K562 (cell line): ENCODE measurements around the gene CRYBG3. TPM values are rescaled to one million over a fixed set of nuclear protein-coding genes. Genes with fewer than 3 reads are reported as not detected.

Experiments used
- ATAC-seq: fragments of 200-7000 bp; cut with Tn5 transposase; 3 replicates; pipeline ENCODE4 v1.9.1; 2020; ENCODE audit warnings: moderate library complexity
- BruUV-seq: library from RNA; stranded (reverse); fragments of 400-500 nt; replicated peaks from 2 replicates; lab custom pipeline; 2021; lab: Mats Ljungman, UMichigan
- CTCF ChIA-PET: fragments of 300-600 bp; formaldehyde crosslinking; extraction: SDS; loops from one replicate; lab custom pipeline; 2021; ENCODE audit warnings: low intra/inter-chr PET ratio; lab: Yijun Ruan, JAX
- POLR2A ChIA-PET: fragments of 300-600, 350-650 bp; sonication (Branson Sonifier 250); formaldehyde crosslinking; extraction: SDS; loops from one replicate; lab custom pipeline; 2021; ENCODE audit warnings: antibody characterized with exemption, inconsistent platforms; lab: Yijun Ruan, JAX
- DNase-seq, 4 experiments: peaks; one replicate each; pipeline versions ENCODE4 v3.0.0 to v3.0.0-alpha.2; 2011 to 2018; ENCODE audit warnings: low spot score in 3 of 4, mixed read lengths in 3 of 4; ENCODE audit errors: extremely low read depth in 1 of 4
- FAIRE-seq: peaks from 2 replicates; lab custom pipeline; 2011; peaks lifted over from hg19 to GRCh38; lab: Jason Lieb, UNC
- H2AFZ ChIP-seq: 2 replicates; pipeline ENCODE4 v1.6.0; 2011; ENCODE audit warnings: low read depth, low read length, control low read depth, inconsistent platforms
- H3K27ac ChIP-seq: fragments of 200-600 bp; 3 replicates; pipeline ENCODE4 v1.8.0; 2011; ENCODE audit warnings: low read depth, mild to moderate bottlenecking, control low read depth, inconsistent platforms, low read length, moderate library complexity, mixed read lengths; ENCODE audit errors: extremely low read depth
- H3K27me3 ChIP-seq, 2 experiments: fragments of 300-600 bp in 1 of 2; 2 replicates in 1 of 2; 3 replicates in 1 of 2; pipeline versions ENCODE4 v1.6.0 to v1.8.0; 2011; ENCODE audit warnings: inconsistent platforms in 2 of 2, low read length in 2 of 2, mild to moderate bottlenecking in 1 of 2, mixed read lengths in 1 of 2, moderate library complexity in 1 of 2; ENCODE audit not compliant: control insufficient read depth in 2 of 2, insufficient read depth in 2 of 2
- H3K36me3 ChIP-seq: fragments of 300-600 bp; 3 replicates; pipeline ENCODE4 v1.8.0; 2011; ENCODE audit warnings: mild to moderate bottlenecking, low read length, inconsistent platforms; ENCODE audit not compliant: control insufficient read depth, insufficient read depth
- H3K4me1 ChIP-seq, 2 experiments: fragments of 200-600 bp in 1 of 2; replicated peaks in 1 of 2; 2 replicates in 1 of 2; 3 replicates in 1 of 2; pipeline versions ENCODE4 v1.5.1 to v1.8.0; 2011; ENCODE audit warnings: inconsistent platforms in 2 of 2, low read length in 2 of 2, mild to moderate bottlenecking in 1 of 2, mixed read lengths in 1 of 2, moderate library complexity in 1 of 2; ENCODE audit not compliant: control insufficient read depth in 2 of 2, insufficient read depth in 2 of 2
- H3K4me2 ChIP-seq: 2 replicates; pipeline ENCODE4 v1.6.1; 2011; ENCODE audit warnings: low read length, control low read depth, inconsistent platforms, mixed read lengths; ENCODE audit not compliant: insufficient read depth
- H3K4me3 ChIP-seq: fragments of 200-600 bp; sonication (generic), shearing (Covaris generic); 2 replicates; pipeline ENCODE4 v1.5.1; 2016; ENCODE audit warnings: control low read depth, inconsistent platforms
- H3K79me2 ChIP-seq: fragments of 200-600 bp; 3 replicates; pipeline ENCODE4 v1.8.0; 2011; ENCODE audit warnings: low read length, inconsistent platforms; ENCODE audit not compliant: control insufficient read depth, insufficient read depth
- H3K9ac ChIP-seq, 2 experiments: 2 replicates each; pipeline versions ENCODE4 v1.6.0 to v1.6.1; 2011; ENCODE audit warnings: low read depth in 2 of 2, low read length in 2 of 2, control low read depth in 1 of 2, inconsistent platforms in 1 of 2, mild to moderate bottlenecking in 1 of 2, mixed read lengths in 1 of 2; ENCODE audit not compliant: insufficient read depth in 1 of 2
- H3K9me1 ChIP-seq: one replicate; pipeline ENCODE4 v1.6.0; 2011; ENCODE audit warnings: inconsistent platforms, mild to moderate bottlenecking, low read length, moderate library complexity; ENCODE audit not compliant: control insufficient read depth, insufficient read depth
- H3K9me3 ChIP-seq: replicated peaks from 2 replicates; pipeline ENCODE4 v1.5.1; 2011; ENCODE audit warnings: low read depth, low read length, inconsistent platforms; ENCODE audit not compliant: control insufficient read depth, insufficient read depth
- H4K20me1 ChIP-seq: replicated peaks from 2 replicates; pipeline ENCODE4 v1.6.1; 2011; ENCODE audit warnings: low read length, inconsistent platforms, mixed read lengths; ENCODE audit not compliant: control insufficient read depth, insufficient read depth
- ILF3 ChIP-seq: fragments of 450-650 bp; IDR thresholded peaks from 2 replicates; pipeline ENCODE4 v1.6.1; 2018; ENCODE audit warnings: antibody characterized with exemption, mild to moderate bottlenecking, moderate library complexity, borderline replicate concordance
- MIER1 ChIP-seq: fragments of 450-650 bp; IDR thresholded peaks from 2 replicates; pipeline ENCODE4 v1.6.1; 2016; ENCODE audit warnings: antibody characterized with exemption, mild to moderate bottlenecking, low read depth
- MNT ChIP-seq, 2 experiments: fragments of 450-650 bp; conservative IDR thresholded peaks; 2 replicates each; pipeline ENCODE4 v1.6.1; 2017; ENCODE audit warnings: mild to moderate bottlenecking in 2 of 2, moderate library complexity in 2 of 2
- TRIM28 ChIP-seq: fragments of 450-650 bp; IDR thresholded peaks from 2 replicates; pipeline ENCODE4 v1.6.1; 2017
- ZNF133 ChIP-seq: fragments of 250-450 bp; sonication (Bioruptor Pico); IDR thresholded peaks from 2 replicates; pipeline ENCODE4 v1.4.0; 2020; ENCODE audit warnings: mild to moderate bottlenecking
- in situ Hi-C: fragments of 300-500 bp; cut with MboI; formaldehyde crosslinking; loops from 4 replicates; pipeline ENCODE4 v1.15.0; 2018; ENCODE audit warnings: inconsistent platforms, mixed read lengths
- intact Hi-C: fragments of 100-400 bp; cut with micrococcal nuclease; formaldehyde crosslinking; loops from 2 replicates; pipeline ENCODE4 v1.14.2; 2022
- polyA plus RNA-seq, 8 experiments: library from polyadenylated mRNA; depleted of rRNA in 4 of 8; stranded (reverse) in 5 of 8; unstranded in 3 of 8; fragments of >200 nt; fragmentation: Nextera tagmentation in 2 of 8; fragmentation: Illumina TruSeq in 1 of 8; extraction: Ambion mirVana in 2 of 8; extraction: Trizol in 1 of 8; gene quantifications; 2 replicates each; pipeline versions ENCODE4 v1.2.1 to v1.2.3, GENCODE V29; 2011 to 2014; ENCODE audit warnings: inconsistent platforms in 1 of 8, missing spikeins in 1 of 8
- total RNA-seq, 7 experiments: library from RNA; depleted of rRNA in 6 of 7; stranded (reverse); fragments of >200 nt in 6 of 7; fragmentation: Illumina TruSeq in 2 of 7; extraction: Trizol in 2 of 7; gene quantifications; 2 replicates each; pipeline versions ENCODE4 v1.2.1 to v1.2.3, GENCODE V29; 2011 to 2021; ENCODE audit warnings: low replicate concordance in 1 of 7
- TF ChIP-seq, protein P1 (sequence below): fragments of 250-450 bp; sonication (Bioruptor Pico); IDR thresholded peaks from 2 replicates; pipeline ENCODE4 v1.4.0; 2020

The CRYBG3 gene
- total and polyA plus RNA-seq, 9 of the 15 experiments (the other 6 are each of a cell fraction or from before 2014, with no cell fraction given): 0.08 to 0.72 (median 0.18) TPM

DNA sequence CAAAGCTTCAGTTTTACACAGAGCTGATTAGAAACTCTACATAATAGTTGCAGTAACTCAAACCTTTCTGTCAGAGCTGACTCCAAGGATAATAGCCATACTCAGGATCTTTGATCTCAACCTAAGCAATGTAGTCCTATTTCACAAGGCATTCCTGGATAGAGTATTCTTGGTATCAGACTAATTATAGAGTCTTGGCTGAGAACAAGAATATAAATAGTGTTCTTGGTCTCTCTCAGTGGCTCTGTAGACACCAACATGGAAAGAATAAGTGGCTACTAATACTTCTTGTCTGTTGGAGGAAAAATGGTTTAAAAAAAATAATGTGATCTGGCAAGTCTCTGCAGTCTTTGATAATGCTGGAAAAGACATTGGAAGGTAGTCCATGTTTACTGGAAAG is 94.8 kb downstream of the CRYBG3 start:
- Histone ChIP-seq H3K4me3 (no peak overlapping the region), H3K79me2 (no peaks in the 10 kb centered on the region), H3K9me1 (no peaks in the 10 kb centered on the region), H2AFZ (no peak overlapping the region), H3K9me3 (no peaks in the 10 kb centered on the region), H3K9ac (no peak overlapping the region), H3K36me3 (no peaks in the 10 kb centered on the region), H3K4me2 (no peak overlapping the region), H3K27ac (no peak overlapping the region)
- DNase-seq (no peak), FAIRE-seq (no peak)
- intact Hi-C loops (no loop called here), in situ Hi-C loops (no loop called here)
- CTCF ChIA-PET: no interaction called here
- BruUV-seq: no TSS peak
- TF ChIP-seq, protein P1, sequence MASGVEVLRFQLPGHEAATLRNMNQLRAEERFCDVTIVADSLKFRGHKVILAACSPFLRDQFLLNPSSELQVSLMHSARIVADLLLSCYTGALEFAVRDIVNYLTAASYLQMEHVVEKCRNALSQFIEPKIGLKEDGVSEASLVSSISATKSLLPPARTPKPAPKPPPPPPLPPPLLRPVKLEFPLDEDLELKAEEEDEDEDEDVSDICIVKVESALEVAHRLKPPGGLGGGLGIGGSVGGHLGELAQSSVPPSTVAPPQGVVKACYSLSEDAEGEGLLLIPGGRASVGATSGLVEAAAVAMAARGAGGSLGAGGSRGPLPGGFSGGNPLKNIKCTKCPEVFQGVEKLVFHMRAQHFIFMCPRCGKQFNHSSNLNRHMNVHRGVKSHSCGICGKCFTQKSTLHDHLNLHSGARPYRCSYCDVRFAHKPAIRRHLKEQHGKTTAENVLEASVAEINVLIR (CRISPR knock-in tag): no peak
- TF ChIP-seq MIER1: no peak
- no peak for TF ChIP-seq ZNF133 (CRISPR knock-in tag)
- no peak for TF ChIP-seq TRIM28
- TF ChIP-seq MNT (conservative IDR thresholded peaks at IDR 0.05): no peak
- TF ChIP-seq ILF3: no peak
- TF ChIP-seq, all 486 proteins: peak for 0
- Histone ChIP-seq H3K4me1 (no peaks in the 10 kb centered on the region; a peak in 2 of 5 replicates), H3K27me3 (no peaks in the 10 kb centered on the region), H4K20me1 (no peaks in the 10 kb centered on the region)
- no peak for ATAC-seq
- POLR2A ChIA-PET: no interaction called here
